Endothelial cell of umbilical vein (primary cell): Measurements from ENCODE around the gene MUC20. TPM values are rescaled to one million over a fixed set of nuclear protein-coding genes. Genes with fewer than 3 reads are reported as not detected.
A peak's percentile ranks its signal among the peaks of the same experiment; 100 is the strongest.

ENCODE experiments used
- BruUV-seq: library from RNA; stranded (reverse); fragments of 400-500 nt; replicated peaks from 2 replicates; lab custom pipeline; 2021; lab: Mats Ljungman, UMichigan
- CTCF ChIA-PET: fragments of 300-600, 350-600 bp; sonication (Branson Sonifier 250); formaldehyde crosslinking; loops from one replicate; lab custom pipeline; 2021; ENCODE audit warnings: antibody characterized with exemption, inconsistent platforms; lab: Charles Lee
- POLR2A ChIA-PET: fragments of 300-600, 350-600 bp; sonication (Branson Sonifier 250); formaldehyde crosslinking; loops from one replicate; lab custom pipeline; 2021; ENCODE audit warnings: antibody characterized with exemption, inconsistent platforms; lab: Charles Lee
- DNase-seq: peaks from one replicate; pipeline ENCODE4 v3.0.0-alpha.2; 2011; ENCODE audit warnings: low read depth, low spot score
- FAIRE-seq: peaks from 2 replicates; lab custom pipeline; 2011; peaks lifted over from hg19 to GRCh38; lab: Jason Lieb, UNC
- H2AFZ ChIP-seq: 2 replicates; pipeline ENCODE4 v1.6.0; 2012; ENCODE audit warnings: low read depth, low read length, control low read depth, inconsistent platforms
- H3K27ac ChIP-seq: 2 replicates; pipeline ENCODE4 v1.5.1; 2011; ENCODE audit warnings: low read depth, mild to moderate bottlenecking, control low read depth, low read length, moderate library complexity; ENCODE audit not compliant: insufficient read depth
- H3K27me3 ChIP-seq, 2 experiments: 2 replicates each; pipeline versions ENCODE4 v1.6.0 to v1.6.1; 2011; ENCODE audit warnings: low read length in 2 of 2, mixed read lengths in 1 of 2; ENCODE audit not compliant: control insufficient read depth in 2 of 2, insufficient read depth in 2 of 2
- H3K36me3 ChIP-seq, 2 experiments: 2 replicates in 1 of 2; 3 replicates in 1 of 2; pipeline ENCODE4 v1.5.1; 2011; ENCODE audit warnings: low read length in 2 of 2, mild to moderate bottlenecking in 1 of 2, moderate library complexity in 1 of 2; ENCODE audit not compliant: control insufficient read depth in 2 of 2, insufficient read depth in 2 of 2; ENCODE audit errors: extremely low read depth in 1 of 2
- H3K4me1 ChIP-seq: 3 replicates; pipeline ENCODE4 v1.5.1; 2011; ENCODE audit warnings: mild to moderate bottlenecking, low read length; ENCODE audit not compliant: control insufficient read depth, insufficient read depth; ENCODE audit errors: extremely low read depth
- H3K4me2 ChIP-seq: 2 replicates; pipeline ENCODE4 v1.6.1; 2011; ENCODE audit warnings: low read length, control low read depth, mixed read lengths; ENCODE audit not compliant: insufficient read depth
- H3K4me3 ChIP-seq, 3 experiments: fragments of 200-600 bp in 1 of 3; sonication (generic), shearing (Covaris generic) in 1 of 3; replicated peaks in 1 of 3; 2 replicates each; pipeline ENCODE4 v1.5.1; 2011 to 2016; ENCODE audit warnings: control low read depth in 3 of 3, low read length in 3 of 3, mild to moderate bottlenecking in 2 of 3, inconsistent platforms in 1 of 3, low read depth in 1 of 3, moderate library complexity in 1 of 3; ENCODE audit not compliant: insufficient read depth in 1 of 3
- H3K79me2 ChIP-seq: 2 replicates; pipeline ENCODE4 v1.6.0; 2012; ENCODE audit warnings: low read length, inconsistent platforms; ENCODE audit not compliant: control insufficient read depth, insufficient read depth
- H3K9ac ChIP-seq: replicated peaks from 2 replicates; pipeline ENCODE3; 2011; ENCODE audit warnings: low read length, control low read depth; ENCODE audit not compliant: insufficient read depth; ENCODE audit errors: extremely low read depth
- H3K9me1 ChIP-seq: replicated peaks from 3 replicates; pipeline ENCODE4 v1.6.0; 2011; ENCODE audit warnings: mild to moderate bottlenecking, low read length; ENCODE audit not compliant: control insufficient read depth, insufficient read depth; ENCODE audit errors: extremely low read depth
- H3K9me3 ChIP-seq: replicated peaks from 2 replicates; pipeline ENCODE4 v1.5.1; 2012; ENCODE audit warnings: low read length, inconsistent platforms; ENCODE audit not compliant: control insufficient read depth, insufficient read depth
- H4K20me1 ChIP-seq: replicated peaks from 2 replicates; pipeline ENCODE3; 2011; ENCODE audit warnings: mild to moderate bottlenecking, low read length; ENCODE audit not compliant: control insufficient read depth, insufficient read depth; ENCODE audit errors: extremely low read depth
- EZH2 ChIP-seq: IDR thresholded peaks from 2 replicates; pipeline ENCODE4 v1.6.1; 2012; ENCODE audit warnings: borderline replicate concordance, low read depth, mild to moderate bottlenecking, moderate library complexity, low read length, inconsistent platforms; ENCODE audit not compliant: severe bottlenecking
- FOS ChIP-seq: IDR thresholded peaks from 2 replicates; pipeline ENCODE4 v1.6.1; 2011; ENCODE audit warnings: mild to moderate bottlenecking, low read length, moderate library complexity, borderline replicate concordance; ENCODE audit not compliant: insufficient read depth
- GATA2 ChIP-seq: IDR thresholded peaks from 2 replicates; pipeline ENCODE4 v1.7.0; 2011; ENCODE audit warnings: low read depth, mild to moderate bottlenecking, moderate library complexity, mixed read lengths, low read length; ENCODE audit not compliant: insufficient read length, insufficient read depth
- JUN ChIP-seq: IDR thresholded peaks from 2 replicates; pipeline ENCODE4 v1.6.1; 2011; ENCODE audit warnings: borderline replicate concordance, low read depth; ENCODE audit not compliant: insufficient read length, insufficient read depth
- MYC ChIP-seq: IDR thresholded peaks from one replicate; pipeline ENCODE4 v1.6.1; 2011; ENCODE audit warnings: mild to moderate bottlenecking, low read depth, low read length
- POLR2A ChIP-seq: IDR thresholded peaks from 2 replicates; pipeline ENCODE4 v1.6.1; 2012; ENCODE audit warnings: low read depth, mild to moderate bottlenecking, control low read depth, low read length
- POLR2AphosphoS5 ChIP-seq: IDR thresholded peaks from 2 replicates; pipeline ENCODE4 v1.6.1; 2012; ENCODE audit warnings: low read depth, mild to moderate bottlenecking, control low read depth, low read length, moderate library complexity; ENCODE audit not compliant: insufficient read depth
- dilution Hi-C: fragments of 300-500 bp; cut with MboI; formaldehyde crosslinking; loops from one replicate; pipeline ENCODE4 v1.15.0; 2019; ENCODE audit warnings: low sequenced_read_pairs; ENCODE audit not compliant: extremely low pct_ligation_motif_present
- intact Hi-C: fragments of 100-400 bp; cut with micrococcal nuclease; formaldehyde crosslinking; loops from one replicate; pipeline ENCODE4 v1.10.0; 2022
- polyA plus RNA-seq, 4 experiments: library from polyadenylated mRNA; depleted of rRNA in 3 of 4; stranded (reverse) in 3 of 4; unstranded in 1 of 4; fragments of >200 nt; gene quantifications; 2 replicates each; pipeline versions ENCODE4 v1.2.1 to v1.2.3, GENCODE V29; 2011 to 2012; ENCODE audit warnings: missing spikeins in 1 of 4
- total RNA-seq: library from RNA; stranded (reverse); gene quantifications from 2 replicates; pipeline ENCODE4 v1.2.3, GENCODE V29; 2021
- TF ChIP-seq, protein P1 (sequence below), 2 donors: IDR thresholded peaks; 1 replicate in 1 of 2; 2 replicates in 1 of 2; pipeline ENCODE4 v1.5.1; 2011; ENCODE audit warnings: low read length in 2 of 2, mild to moderate bottlenecking in 2 of 2, moderate library complexity in 2 of 2, control low read depth in 1 of 2, inconsistent platforms in 1 of 2, low read depth in 1 of 2; ENCODE audit not compliant: insufficient read depth in 1 of 2; ENCODE audit errors: extremely low read depth in 1 of 2
- TF ChIP-seq, protein P2 (sequence below): IDR thresholded peaks from 2 replicates; pipeline ENCODE4 v1.6.1; 2011; ENCODE audit not compliant: insufficient read depth, insufficient read length

The MUC20 gene
- total and polyA plus RNA-seq, 2 donors (not counting 3 experiments of a cell fraction or from before 2014, with no cell fraction given) = 0.62 TPM; not detected in 1

DNA sequence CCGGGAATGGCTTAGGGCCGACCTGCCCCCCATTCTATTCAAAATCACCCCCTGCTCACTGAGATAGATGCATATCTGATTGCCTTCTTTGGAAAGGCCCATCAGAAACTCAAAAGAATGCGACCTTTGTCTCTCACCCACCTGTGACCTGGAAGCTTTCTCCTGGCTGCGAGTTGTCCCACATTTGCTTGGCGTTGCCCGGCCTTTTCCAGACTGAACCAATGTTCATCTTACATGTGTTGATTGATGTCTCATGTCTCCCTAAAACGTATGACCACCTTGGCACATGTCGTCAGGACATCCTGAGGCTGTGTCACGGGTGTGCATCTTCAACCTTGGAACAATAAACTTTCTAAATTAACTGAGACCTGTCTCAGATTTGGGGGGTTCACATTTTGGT lies 3.4 kb upstream of the MUC20 start:
- Histone ChIP-seq H3K9ac (no peak overlapping the region), H3K4me2 (no peak overlapping the region), H3K4me3 (no peak overlapping the region), H3K27ac (no peak overlapping the region), H2AFZ (no peak overlapping the region), H3K9me3 (no peaks in the 10 kb centered on the region), H3K27me3 (peaks cover 2 to 3% of the 10 kb centered on the region in 2 experiments), H4K20me1 (no peaks in the 10 kb centered on the region), H3K79me2 (no peaks in the 10 kb centered on the region), H3K36me3 (no peaks in the 10 kb centered on the region), H3K9me1 (no peaks in the 10 kb centered on the region), H3K4me1 (no peaks in the 10 kb centered on the region)
- POLR2A ChIA-PET = no interaction called here
- CTCF ChIA-PET = interaction anchor here (0.8 to 1.5 kb wide), 3 partner anchors 13 to 133 kb away, joined by 3 to 6 read pairs (median 3); no protein-coding TSS in a partner anchor
- dilution Hi-C loops (no loop called here), intact Hi-C loops (no loop called here)
- FAIRE-seq (no peak), DNase-seq (no peak)
- no TSS peak for BruUV-seq
- TF ChIP-seq, protein P1, sequence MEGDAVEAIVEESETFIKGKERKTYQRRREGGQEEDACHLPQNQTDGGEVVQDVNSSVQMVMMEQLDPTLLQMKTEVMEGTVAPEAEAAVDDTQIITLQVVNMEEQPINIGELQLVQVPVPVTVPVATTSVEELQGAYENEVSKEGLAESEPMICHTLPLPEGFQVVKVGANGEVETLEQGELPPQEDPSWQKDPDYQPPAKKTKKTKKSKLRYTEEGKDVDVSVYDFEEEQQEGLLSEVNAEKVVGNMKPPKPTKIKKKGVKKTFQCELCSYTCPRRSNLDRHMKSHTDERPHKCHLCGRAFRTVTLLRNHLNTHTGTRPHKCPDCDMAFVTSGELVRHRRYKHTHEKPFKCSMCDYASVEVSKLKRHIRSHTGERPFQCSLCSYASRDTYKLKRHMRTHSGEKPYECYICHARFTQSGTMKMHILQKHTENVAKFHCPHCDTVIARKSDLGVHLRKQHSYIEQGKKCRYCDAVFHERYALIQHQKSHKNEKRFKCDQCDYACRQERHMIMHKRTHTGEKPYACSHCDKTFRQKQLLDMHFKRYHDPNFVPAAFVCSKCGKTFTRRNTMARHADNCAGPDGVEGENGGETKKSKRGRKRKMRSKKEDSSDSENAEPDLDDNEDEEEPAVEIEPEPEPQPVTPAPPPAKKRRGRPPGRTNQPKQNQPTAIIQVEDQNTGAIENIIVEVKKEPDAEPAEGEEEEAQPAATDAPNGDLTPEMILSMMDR (IDR thresholded peaks at IDR 0.05; ENCODE audit: extremely low read depth in 1 of 2, insufficient read depth in 1 of 2, low read depth in 1 of 2, low read length in 2 of 2) = no peak
- TF ChIP-seq GATA2 (no peak), POLR2A (no peak), MYC (no peak)

DNA sequence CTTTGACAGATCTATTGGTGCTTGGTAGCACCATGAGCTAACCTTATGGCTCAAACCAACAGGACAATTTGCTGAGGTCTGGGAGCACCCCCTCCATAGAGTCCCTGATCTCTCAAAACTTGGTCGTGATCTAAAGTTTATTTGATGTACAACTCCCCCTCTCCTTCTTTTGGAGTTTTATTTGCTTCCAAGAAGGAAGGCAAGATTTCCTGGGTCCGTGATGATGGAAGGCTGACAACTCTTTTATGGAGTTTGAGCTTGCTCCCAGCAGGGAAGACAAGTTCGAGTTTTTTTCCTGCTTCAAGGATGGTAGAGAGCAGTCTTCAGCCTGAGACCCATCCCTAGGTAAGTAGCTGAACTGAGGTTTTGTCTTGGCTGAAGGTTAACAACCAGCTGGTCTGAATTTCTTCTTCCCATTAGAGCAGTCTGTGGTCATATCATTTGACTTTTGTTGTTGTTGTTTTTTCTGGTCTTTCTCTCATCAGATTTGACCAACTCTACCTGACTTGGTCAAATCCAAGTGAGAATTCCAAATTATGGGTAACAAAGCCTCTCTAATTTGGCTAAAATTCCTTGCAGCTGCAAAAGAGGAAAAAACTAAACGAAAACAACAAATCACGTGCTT lies 2.8 kb upstream of the MUC20 start:
- no TSS peak for BruUV-seq

More for the DNA sequence above, 2.8 kb upstream of the MUC20 start:
- no peaks in the 10 kb centered on the region for H4K20me1 ChIP-seq
- H3K36me3 ChIP-seq = no peaks in the 10 kb centered on the region
- no peaks in the 10 kb centered on the region for H3K9me3 ChIP-seq
- CTCF ChIA-PET = interaction anchor here (0.8 to 1.5 kb wide), 2 partner anchors 13 to 133 kb away, joined by 3 to 6 read pairs; no protein-coding TSS in a partner anchor
- intact Hi-C loops = no loop called here
- no peak overlapping the region for H3K4me2 ChIP-seq
- H3K4me1 ChIP-seq = no peaks in the 10 kb centered on the region
- H3K27ac ChIP-seq = no peak overlapping the region
- H2AFZ ChIP-seq = no peak overlapping the region
- no peak for TF ChIP-seq GATA2
- TF ChIP-seq EZH2 = no peak
- TF ChIP-seq POLR2AphosphoS5 = no peak
- TF ChIP-seq POLR2A = no peak
- TF ChIP-seq MYC = no peak
- TF ChIP-seq FOS = no peak
- TF ChIP-seq, protein P2, sequence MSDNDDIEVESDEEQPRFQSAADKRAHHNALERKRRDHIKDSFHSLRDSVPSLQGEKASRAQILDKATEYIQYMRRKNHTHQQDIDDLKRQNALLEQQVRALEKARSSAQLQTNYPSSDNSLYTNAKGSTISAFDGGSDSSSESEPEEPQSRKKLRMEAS = no peak
- no peak for TF ChIP-seq JUN
- TF ChIP-seq, protein P1 (IDR thresholded peaks at IDR 0.05; ENCODE audit: extremely low read depth in 1 of 2, insufficient read depth in 1 of 2, low read depth in 1 of 2, low read length in 2 of 2) = no peak
- POLR2A ChIA-PET = no interaction called here
- no peak overlapping the region for H3K4me3 ChIP-seq
- no peaks in the 10 kb centered on the region for H3K9me1 ChIP-seq
- H3K27me3 ChIP-seq = peaks cover 2 to 3% of the 10 kb centered on the region in 2 experiments
- dilution Hi-C loops = no loop called here
- no peaks in the 10 kb centered on the region for H3K79me2 ChIP-seq
- H3K9ac ChIP-seq = no peak overlapping the region
- DNase-seq (no peak), FAIRE-seq (peak; percentile 38)
